ENCODE measurements around the gene MAP2K3.
"Not testable (repeated sequence)": the region's sequence is repeated elsewhere in the genome, so short reads cannot be mapped to it uniquely, and the experiment has no call there.

The MAP2K3 gene

GRCh38 chr17:21310061-21310765, 25.7 kb downstream of the MAP2K3 start:
- not testable (repeated sequence) for DNase-seq (ENCODE audit: low spot score); FAIRE-seq

GRCh38 chr17:21310766-21311602, 26.5 kb downstream of the MAP2K3 start:
- peak; percentile 17 for FAIRE-seq
- DNase-seq (ENCODE audit: low spot score): not testable (repeated sequence)

- no peak for FAIRE-seq
- no peak for DNase-seq (ENCODE audit: low spot score)
Measured at GRCh38 chr17:21313320-21313719, 28.8 kb downstream of the MAP2K3 start.

GRCh38 chr17:21313761-21314160, 29.2 kb downstream of the MAP2K3 start:
- peak; percentile 13 for FAIRE-seq
- not testable (repeated sequence) for DNase-seq (ENCODE audit: low spot score)

GRCh38 chr17:21314261-21314664, 29.8 kb downstream of the MAP2K3 start:
- DNase-seq (ENCODE audit: low spot score); FAIRE-seq: not testable (repeated sequence)

- FAIRE-seq: peak; percentile 63
- DNase-seq (ENCODE audit: low spot score): not testable (repeated sequence)
Measured at GRCh38 chr17:21314701-21315111, 30.2 kb downstream of the MAP2K3 start.

GRCh38 chr17:21315246-21316000, 30.9 kb downstream of the MAP2K3 start:
- not testable (repeated sequence) for DNase-seq (ENCODE audit: low spot score); FAIRE-seq

GRCh38 chr17:21316212-21316886, 31.8 kb downstream of the MAP2K3 start:
- peak; percentile 93 for FAIRE-seq

GRCh38 chr17:21316887-21317500, 32.5 kb downstream of the MAP2K3 start:
- DNase-seq (ENCODE audit: low spot score): not testable (repeated sequence)
- peak; percentile 9 for FAIRE-seq

More at GRCh38 chr17:21316212-21316886, 31.8 kb downstream of the MAP2K3 start:
- not testable (repeated sequence) for DNase-seq (ENCODE audit: low spot score)

GRCh38 chr17:21317821-21318220, 33.3 kb downstream of the MAP2K3 start:
- not testable (repeated sequence) for DNase-seq (ENCODE audit: low spot score); FAIRE-seq

- DNase-seq (ENCODE audit: low spot score): no peak
- FAIRE-seq: no peak
Measured at GRCh38 chr17:21318439-21318838, 33.9 kb downstream of the MAP2K3 start.

- not testable (repeated sequence) for FAIRE-seq; DNase-seq (ENCODE audit: low spot score)
Measured at GRCh38 chr17:21318856-21319255, 34.3 kb downstream of the MAP2K3 start.

- not testable (repeated sequence) for DNase-seq (ENCODE audit: low spot score); FAIRE-seq
Measured at GRCh38 chr17:21319256-21319655, 34.7 kb downstream of the MAP2K3 start.

GRCh38 chr17:21319686-21320375, 35.3 kb downstream of the MAP2K3 start:
- FAIRE-seq; DNase-seq (ENCODE audit: low spot score): not testable (repeated sequence)

GRCh38 chr17:21320430-21320829, 35.9 kb downstream of the MAP2K3 start:
- DNase-seq (ENCODE audit: low spot score); FAIRE-seq: not testable (repeated sequence)

GRCh38 chr17:21321061-21321460, 36.5 kb downstream of the MAP2K3 start:
- not testable (repeated sequence) for FAIRE-seq; DNase-seq (ENCODE audit: low spot score)

GRCh38 chr17:21321744-21322191, 37.3 kb downstream of the MAP2K3 start:
- not testable (repeated sequence) for DNase-seq (ENCODE audit: low spot score); FAIRE-seq

- DNase-seq (ENCODE audit: low spot score): not testable (repeated sequence)
- peak; percentile 5 for FAIRE-seq
Measured at GRCh38 chr17:21323257-21324111, 39.0 kb downstream of the MAP2K3 start.
